ENCODE data around the gene TXNRD1.
"Not testable (repeated sequence)": the region's sequence is repeated elsewhere in the genome, so short reads cannot be mapped to it uniquely, and the experiment has no call there.

TXNRD1 gene

GRCh38 chr12:104304261-104305009 is 88.9 kb downstream of the TXNRD1 start:
- DNase-seq (ENCODE audit: low read depth, low spot score): no peak

DNA sequence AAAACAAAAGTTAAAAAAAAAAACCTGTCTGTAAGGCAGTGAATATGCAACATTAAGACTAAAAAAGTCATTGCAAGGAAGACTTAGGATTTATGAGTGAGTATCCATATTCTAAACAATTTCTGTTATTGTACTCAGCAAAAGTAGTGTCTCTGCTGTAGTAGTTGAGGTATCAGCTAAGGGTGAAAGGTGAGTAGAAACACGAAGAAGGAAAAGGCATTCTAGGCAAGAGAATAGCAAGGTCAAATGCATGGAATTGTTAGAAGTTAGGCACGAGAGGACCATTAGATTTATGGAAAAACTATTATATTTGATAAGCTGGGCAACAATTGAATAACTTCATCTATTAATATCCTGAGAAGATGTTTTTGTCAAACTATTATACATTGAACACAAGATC is 89.8 kb downstream of the TXNRD1 start:
- DNase-seq (ENCODE audit: low read depth, low spot score): no peak

DNA sequence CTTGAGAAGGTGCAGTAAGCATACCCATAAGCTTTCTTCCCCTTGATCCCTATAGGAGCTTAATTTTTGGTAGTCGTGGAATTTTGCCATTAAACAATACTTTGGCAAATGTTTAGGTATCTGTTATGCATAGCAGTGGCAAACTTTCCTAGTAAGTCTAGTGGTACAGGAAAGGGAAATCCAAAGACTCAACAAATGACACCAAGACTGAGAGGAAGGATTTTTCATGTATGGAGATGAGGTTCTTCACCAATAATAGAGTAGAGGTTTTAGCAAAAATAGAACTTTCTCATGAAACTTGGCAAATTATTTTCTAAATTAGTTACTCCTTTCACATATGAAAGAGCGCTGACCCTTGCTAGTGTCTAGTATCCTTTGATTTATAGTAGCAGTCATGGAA is 90.8 kb downstream of the TXNRD1 start:
- DNase-seq (ENCODE audit: low read depth, low spot score): no peak

- no peak for DNase-seq (ENCODE audit: low read depth, low spot score)
Observed at GRCh38 chr12:104306943-104307654, 91.5 kb downstream of the TXNRD1 start.

DNA sequence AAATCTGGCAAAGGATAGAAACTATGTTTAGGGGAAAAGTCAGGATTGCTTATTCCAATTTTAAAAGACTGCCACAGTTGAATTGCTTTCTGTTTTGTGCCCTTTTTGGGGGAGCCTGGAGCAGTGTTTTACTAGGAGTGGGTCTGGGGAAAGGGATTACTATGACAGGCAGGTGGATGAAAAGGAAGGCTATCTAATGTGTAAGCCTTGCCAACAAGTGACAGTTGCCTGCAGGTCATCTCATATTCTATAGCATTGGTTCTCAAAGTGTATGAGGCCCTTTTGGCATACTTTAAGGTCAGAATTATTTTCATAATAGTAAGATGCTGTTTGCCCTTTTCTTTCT is 92.0 kb downstream of the TXNRD1 start:
- no peak for DNase-seq (ENCODE audit: low read depth, low spot score)

DNA sequence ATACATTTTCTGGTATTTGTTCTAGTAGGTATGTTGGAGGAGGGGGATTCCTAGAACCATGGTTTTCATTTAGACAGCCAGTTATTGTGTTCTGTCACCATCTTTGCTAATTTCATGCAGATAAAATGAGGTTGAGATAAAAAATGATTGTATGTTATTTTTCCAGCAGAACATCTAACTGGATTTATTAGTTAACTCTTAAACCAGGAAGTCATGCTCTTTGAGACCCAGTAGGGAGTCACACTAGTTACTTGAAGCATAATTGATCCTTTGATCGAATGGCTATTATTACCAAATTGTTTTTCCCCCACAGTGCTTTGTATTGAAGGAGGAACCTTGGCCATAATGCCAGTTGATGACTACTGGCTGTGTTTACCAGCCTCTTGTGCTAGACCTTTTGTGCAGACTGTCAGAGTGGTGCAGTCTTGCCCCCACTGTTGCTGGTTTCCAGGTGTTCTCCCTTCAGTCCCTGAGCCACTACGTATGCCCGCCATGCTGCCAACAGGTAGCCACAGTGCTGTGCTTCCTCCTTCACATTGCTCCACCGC is 93.9 kb downstream of the TXNRD1 start:
- no peak for DNase-seq (ENCODE audit: low read depth, low spot score)

DNA sequence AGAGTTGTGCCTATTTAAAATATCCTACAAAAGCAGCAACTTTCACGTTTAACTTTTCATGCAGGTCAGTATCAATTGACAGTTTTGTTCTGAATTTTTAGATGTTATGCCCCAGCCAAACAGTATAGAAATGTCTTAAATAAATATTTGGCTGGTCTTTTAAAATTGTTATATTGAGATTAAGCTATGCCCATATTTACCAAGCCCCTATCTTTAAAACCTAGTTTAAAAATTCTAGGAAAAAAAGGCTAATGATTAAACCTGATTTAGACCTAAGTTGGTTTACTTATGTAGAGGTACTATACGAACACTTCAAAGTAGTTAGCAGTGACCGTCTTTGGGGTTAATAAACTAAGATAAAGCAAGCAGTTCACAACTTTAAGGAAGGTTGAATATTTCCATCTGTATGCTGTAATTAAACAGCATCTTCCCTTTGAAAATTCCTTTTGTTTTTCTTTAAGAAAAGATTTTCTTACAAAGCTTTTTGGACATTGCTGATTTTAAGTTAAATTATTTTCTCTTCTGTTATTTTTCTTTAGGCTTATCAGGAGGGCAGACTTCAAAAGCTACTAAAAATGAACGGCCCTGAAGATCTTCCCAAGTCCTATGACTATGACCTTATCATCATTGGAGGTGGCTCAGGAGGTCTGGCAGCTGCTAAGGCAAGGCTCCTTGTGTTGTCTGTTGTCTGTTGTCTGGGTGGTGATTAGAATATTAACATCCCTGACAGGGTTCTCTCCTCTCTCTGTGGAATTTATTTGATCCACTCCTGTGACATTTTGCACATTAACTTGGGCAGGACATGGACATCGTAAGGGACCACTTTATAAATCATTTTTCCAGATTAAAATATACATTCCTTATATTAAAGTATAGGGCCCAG is 95.4 kb downstream of the TXNRD1 start:
- no peak for DNase-seq (ENCODE audit: low read depth, low spot score)

DNA sequence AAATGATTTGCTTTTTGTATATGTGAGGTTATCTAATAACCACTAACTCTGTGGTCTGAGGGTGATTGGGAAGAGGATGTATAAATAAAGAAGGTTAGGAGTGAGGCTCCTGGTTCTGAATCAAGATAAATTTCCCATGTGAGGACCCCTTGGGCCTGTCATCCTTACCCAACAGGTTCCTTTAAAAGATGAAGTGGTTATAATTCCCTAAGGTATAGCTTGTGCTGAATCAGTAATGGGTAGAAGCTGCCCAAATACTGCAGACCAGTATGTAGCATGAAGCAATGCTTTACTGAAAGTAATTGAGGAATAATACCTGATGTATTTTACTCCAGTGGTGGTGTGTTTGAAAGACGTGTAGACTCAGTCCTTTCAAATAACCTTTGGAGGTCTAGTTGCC is 96.6 kb downstream of the TXNRD1 start:
- no peak for DNase-seq (ENCODE audit: low read depth, low spot score)

DNA sequence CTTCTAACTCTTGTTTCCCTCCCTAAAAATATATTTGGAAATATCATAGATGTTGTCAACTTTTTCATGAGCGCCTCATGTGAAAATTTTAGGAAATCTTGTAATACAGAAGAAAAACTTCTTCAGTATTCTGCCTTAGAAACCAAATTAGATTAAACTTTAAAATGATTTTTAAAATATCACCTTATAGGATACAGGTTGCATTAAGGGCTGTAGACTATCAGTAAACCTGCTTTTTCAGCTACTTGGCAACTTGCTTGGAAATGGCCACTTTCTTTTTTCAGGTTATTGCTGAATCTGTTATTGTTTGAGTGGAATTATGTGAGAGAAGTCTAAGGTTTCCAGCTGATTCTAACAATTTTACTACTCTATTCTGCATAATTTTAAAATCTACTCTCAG is 97.1 kb downstream of the TXNRD1 start:
- DNase-seq (ENCODE audit: low read depth, low spot score): no peak

DNA sequence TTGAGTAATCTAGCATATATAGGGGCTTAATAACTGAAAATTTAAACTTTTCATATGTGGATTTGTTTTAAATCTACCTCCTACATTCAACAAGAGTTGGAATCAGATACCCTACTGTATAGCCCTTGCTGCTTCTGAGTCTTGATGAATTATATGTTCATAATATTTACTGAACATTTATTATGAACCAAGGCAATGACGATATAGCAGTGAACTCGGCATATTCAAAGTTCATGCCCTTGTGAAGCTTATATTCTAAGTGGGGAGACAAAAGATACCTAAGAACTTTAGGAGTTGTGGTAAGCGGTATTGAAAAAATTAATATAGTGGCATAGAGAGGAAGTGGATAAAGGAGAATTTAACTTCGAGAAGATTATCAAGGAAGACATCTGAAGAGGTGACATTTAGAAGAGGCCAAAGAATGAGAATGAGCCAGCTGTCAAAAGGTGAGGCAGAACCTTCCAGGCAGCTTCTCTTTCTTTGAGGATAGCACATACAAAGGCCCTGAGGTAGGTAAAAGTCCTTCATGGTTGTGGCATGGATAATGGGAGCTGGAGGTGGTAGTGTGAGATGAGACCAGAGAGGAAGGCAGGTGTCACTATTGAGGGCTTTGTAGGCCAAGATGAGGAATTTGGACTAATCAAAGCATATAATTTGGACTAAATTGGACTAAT is 98.1 kb downstream of the TXNRD1 start:
- DNase-seq (ENCODE audit: low read depth, low spot score): no peak

DNA sequence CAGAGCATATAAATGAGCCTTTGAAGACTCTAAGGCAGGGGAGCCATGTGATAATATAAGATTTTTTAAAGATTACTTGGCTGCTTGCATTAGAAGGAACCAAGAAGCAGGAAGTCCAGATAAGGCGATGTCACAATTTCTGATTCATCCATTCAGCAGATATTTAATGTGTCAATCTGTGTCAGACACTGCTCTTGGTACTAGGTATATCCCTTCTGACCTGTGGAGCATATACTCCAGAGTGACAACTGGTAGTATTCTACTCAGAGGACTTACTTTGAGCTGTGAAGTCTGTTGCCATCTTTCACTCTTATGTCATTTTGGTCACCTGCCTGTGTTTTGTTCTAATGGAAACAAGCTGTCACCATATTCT is 98.6 kb downstream of the TXNRD1 start:
- no peak for DNase-seq (ENCODE audit: low read depth, low spot score)

DNA sequence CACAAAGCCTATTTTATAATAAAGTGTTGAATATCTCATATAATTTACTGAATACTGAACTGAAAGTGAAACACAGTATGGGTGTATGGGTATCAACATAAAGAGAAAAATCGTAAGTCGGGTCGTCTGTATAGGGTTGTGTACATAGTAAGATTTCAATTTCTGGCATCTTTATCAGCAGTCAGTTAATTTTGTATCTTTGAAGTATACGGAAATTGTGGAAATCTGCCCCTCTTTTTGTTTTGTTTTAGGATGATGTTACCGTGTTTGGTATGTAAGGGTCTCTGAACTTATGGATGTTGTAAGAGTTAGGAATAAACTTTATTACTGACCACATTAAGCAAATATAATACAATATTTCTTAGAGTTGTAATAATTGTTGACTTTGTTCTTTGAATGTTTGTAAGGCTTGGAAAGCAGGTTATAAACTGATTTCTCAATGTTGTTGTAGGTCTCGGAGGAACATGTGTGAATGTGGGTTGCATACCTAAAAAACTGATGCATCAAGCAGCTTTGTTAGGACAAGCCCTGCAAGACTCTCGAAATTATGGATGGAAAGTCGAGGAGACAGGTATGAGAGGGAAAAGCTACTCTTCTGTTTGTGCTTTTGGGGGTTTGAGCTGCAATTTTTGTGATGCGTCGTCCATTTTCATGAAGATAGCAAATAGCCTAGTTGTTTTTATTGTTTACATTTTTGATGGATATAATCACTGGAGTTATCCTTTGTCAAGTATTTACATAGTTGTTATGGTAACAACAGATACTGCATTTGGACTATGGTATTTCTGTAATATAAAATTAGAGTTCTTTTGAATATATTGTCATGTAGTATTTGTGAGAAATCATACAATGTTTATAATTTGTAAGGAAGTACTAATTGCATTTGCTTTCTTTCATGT is 100.0 kb downstream of the TXNRD1 start:
- no peak for DNase-seq (ENCODE audit: low read depth, low spot score)

- no peak for DNase-seq (ENCODE audit: low read depth, low spot score)
Observed at GRCh38 chr12:104316936-104317335, 101.4 kb downstream of the TXNRD1 start.

DNA sequence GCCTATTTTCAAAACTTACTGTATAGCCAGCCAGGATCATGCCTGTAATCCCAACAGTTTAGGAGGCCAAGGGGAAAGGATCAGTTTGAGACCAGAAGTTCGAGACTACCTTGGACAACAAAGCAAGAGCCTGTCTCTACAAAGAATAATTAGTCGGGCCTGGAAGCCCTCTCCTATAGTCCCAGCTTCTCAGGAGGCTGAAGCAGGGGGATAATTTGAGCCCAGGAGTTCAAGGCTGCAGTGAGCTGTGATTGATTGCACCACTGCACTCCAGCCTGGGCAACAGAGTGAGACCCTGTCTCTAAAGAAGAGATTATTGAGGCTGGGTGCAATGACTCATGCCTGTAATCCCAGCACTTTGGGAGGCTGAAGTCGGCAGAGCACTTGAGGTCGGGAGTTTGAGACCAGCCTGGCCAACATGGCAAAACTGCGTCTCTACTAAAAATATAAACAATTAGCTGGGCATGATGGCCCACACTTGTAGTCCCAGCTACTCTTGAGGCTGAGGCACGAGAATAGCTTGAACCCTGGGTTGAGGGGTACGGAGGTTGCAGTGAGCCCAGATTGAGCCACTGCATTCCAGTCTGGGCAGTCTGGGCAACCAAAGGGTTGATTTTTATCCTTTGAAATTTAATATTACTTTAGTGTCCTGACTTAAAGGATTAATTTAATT is 102.1 kb downstream of the TXNRD1 start:
- no peak for DNase-seq (ENCODE audit: low read depth, low spot score)

DNA sequence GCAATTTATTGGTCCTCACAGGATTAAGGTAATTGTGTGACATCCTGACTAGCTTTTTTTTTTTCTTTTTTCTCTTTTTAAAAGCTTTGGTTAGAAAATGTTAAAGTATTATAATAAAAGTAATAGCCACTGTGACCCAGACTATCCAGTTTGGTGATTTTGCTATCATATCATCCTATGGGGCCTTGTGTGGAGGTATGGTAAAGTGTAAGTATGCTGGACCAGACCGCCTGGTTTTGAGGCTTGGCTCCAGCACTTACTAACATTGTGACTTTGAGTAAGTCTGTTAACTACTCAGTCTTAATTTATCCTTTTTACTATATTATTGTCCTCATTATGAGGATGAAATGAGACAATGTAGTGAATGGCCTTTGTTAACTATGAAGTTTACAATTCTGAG is 103.4 kb downstream of the TXNRD1 start:
- DNase-seq (ENCODE audit: low read depth, low spot score): no peak

DNA sequence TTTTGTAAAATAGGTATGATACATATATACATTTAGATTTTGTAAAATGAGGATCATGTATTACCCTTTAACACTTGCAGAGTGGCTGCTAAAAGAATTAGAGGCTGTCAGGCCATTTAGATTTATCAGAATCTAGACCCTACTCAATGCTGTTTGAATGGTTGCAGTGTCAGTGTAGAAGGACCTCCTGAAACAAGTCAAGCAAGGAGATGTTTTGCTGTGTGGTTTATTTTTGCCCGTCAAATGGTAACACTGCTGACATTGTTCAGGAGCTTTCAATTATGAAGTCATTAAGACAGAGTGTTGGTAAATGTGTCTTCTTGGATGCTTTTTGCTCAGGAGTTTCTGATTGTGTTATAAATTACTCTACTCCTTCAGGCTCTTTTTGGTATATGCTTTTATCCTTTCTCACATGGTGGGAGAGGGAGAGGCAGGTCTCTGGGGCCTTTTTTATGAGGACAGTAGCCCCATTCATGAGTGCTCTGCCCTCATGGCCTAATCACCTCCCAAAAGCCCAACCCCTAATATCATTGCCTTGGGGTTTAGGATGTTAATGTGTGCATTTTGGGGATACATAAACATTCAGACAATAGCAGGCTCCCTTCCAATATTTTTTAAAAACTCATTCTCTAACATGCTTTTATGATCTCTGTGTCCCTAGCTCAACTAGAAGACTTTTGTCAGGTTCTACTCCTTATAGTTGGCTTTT is 104.5 kb downstream of the TXNRD1 start:
- DNase-seq (ENCODE audit: low read depth, low spot score): no peak

DNA sequence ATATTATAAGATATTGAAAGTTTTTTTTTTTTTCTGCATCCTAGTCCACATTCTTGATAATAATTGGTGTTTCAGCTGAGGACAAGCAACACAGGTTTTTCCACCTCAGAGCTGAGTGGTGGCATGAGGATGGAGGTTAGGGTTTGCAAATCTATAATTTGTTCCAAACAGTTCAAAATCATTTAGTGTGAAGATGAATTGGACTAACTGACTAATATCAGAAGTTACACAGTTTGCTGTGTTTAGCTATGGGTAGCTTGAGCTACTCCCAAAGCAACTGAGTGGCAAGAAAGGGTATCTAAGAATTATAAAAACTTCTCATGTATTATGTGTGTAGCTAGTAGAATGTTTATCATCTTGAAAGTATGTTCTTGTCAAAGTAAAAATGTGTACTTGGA is 105.0 kb downstream of the TXNRD1 start:
- no peak for DNase-seq (ENCODE audit: low read depth, low spot score)

- DNase-seq (ENCODE audit: low read depth, low spot score): no peak
Observed at GRCh38 chr12:104321949-104322348, 106.4 kb downstream of the TXNRD1 start.

DNA sequence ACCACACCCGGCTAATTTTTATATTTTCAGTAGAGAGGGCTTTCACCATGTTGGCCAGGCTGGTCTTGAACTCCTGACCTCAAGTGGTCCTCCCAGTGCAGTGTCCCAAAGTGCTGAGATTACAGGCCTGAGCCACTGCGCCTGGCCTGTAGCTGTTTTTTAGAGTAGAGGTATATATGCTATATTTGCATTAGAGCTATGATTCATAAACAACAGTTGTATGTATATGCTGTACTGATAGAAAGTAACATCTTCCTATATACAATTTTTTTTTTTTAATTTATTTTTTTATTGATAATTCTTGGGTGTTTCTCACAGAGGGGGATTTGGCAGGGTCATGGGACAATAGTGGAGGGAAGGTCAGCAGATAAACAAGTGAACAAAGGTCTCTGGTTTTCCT is 107.0 kb downstream of the TXNRD1 start:
- not testable (repeated sequence) for DNase-seq (ENCODE audit: low read depth, low spot score)
